ENCODE measurements around the gene ARMC9. TPM values are rescaled to one million over a fixed set of nuclear protein-coding genes. Genes with fewer than 3 reads are reported as not detected.

The ARMC9 gene
- total RNA-seq, 1 donor from 2014 or later = 3.9 TPM

- intact Hi-C loops (cut with DNase I) = loop anchor here (2.0 kb wide), 1 partner anchor 304 kb away; no protein-coding TSS in a partner anchor
- DNase-seq (ENCODE audit: low spot score) = no peak
Measured at GRCh38 chr2:231412618-231412963, 214.2 kb downstream of the ARMC9 start.

- intact Hi-C loops (cut with DNase I) = loop anchor here (2.0 kb wide), 1 partner anchor 305 kb away; no protein-coding TSS in a partner anchor
- DNase-seq (ENCODE audit: low spot score) = no peak
Measured at GRCh38 chr2:231413456-231413855, 215.0 kb downstream of the ARMC9 start.

GRCh38 chr2:231413921-231414476, 215.6 kb downstream of the ARMC9 start:
- intact Hi-C loops (cut with DNase I) = loop anchor here (2.0 kb wide), 1 partner anchor 305 kb away; no protein-coding TSS in a partner anchor
- no peak for DNase-seq (ENCODE audit: low spot score)

- intact Hi-C loops (cut with DNase I) = no loop called here
- no peak for DNase-seq (ENCODE audit: low spot score)
Measured at GRCh38 chr2:231415029-231415428, 216.6 kb downstream of the ARMC9 start.

GRCh38 chr2:231418820-231419640, 220.6 kb downstream of the ARMC9 start:
- intact Hi-C loops (cut with DNase I) = no loop called here
- no peak for DNase-seq (ENCODE audit: low spot score)

- no peak for DNase-seq (ENCODE audit: low spot score)
- intact Hi-C loops (cut with DNase I) = no loop called here
Measured at GRCh38 chr2:231421051-231421580, 222.7 kb downstream of the ARMC9 start.

GRCh38 chr2:231422056-231422455, 223.6 kb downstream of the ARMC9 start:
- intact Hi-C loops (cut with DNase I) = no loop called here
- no peak for DNase-seq (ENCODE audit: low spot score)

- intact Hi-C loops (cut with DNase I) = no loop called here
- DNase-seq (ENCODE audit: low spot score) = no peak
Measured at GRCh38 chr2:231423176-231423575, 224.7 kb downstream of the ARMC9 start.

Small RNA genes lying within 50 kb of the gene (microRNA-seq; reads per million reads assigned to microRNA genes)
- not detected for gene MIR4777

Other genes with a start within 250 kb of the ARMC9 start
- gene SPATA3, start 202.5 kb upstream of the ARMC9 start, total RNA-seq = not detected
- gene C2orf72, start 161.1 kb upstream of the ARMC9 start, total RNA-seq = 0.08 TPM
- gene PSMD1, start 141.8 kb upstream of the ARMC9 start, total RNA-seq = 87.0 TPM
- gene HTR2B, start 73.6 kb upstream of the ARMC9 start, total RNA-seq = 2.9 TPM
- 5.4 TPM for gene B3GNT7, start 197.1 kb downstream of the ARMC9 start, total RNA-seq

Measured in cardiac septum (tissue), 1 donor.